GM18526 (cell line): ENCODE results near the gene DOCK3.

ENCODE experiments used
- POLR2A ChIP-seq: IDR thresholded peaks from 3 replicates; pipeline ENCODE4 v1.6.1; 2011; ENCODE audit not compliant: insufficient read length; ENCODE audit errors: extremely low read depth

DOCK3 gene

DNA sequence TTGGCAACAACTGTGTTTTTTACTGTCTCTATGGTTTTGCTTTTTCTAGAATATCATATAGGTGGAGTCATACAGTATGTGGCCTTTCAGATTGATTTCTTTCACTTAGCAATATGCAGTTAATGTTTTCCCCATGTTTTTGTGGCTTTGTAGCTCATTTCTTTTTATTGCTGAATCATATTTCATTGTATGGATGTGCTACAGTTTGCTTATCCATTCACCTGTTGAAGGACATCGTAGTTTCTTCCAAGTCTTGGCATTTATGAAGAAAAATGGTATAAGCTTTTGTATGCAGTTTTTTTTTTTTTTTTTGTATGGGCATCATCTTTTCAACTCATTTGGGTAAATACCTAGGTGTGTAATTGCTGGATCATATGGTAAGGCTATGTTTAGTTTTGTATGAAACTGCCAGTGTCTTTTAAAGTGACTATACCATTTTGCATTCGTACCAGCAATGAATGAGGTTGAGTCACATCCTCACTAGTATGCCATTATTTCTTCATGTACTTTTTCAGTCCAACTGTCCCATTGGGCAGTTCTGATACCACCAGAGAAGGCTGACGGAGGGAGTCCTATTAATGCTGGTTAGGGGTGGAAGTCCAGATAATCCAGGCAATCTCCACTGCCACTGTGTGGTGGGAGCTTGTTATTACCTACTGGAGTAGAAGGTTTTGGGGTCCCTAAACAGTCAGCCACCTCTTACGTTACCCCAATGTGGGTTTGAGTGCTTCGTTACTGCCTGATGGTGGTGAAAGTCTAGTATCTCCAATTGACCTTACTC, 210.5 kb downstream of the DOCK3 start:
- no peak for TF ChIP-seq POLR2A

GRCh38 chr3:50890688-50891344, 216.1 kb downstream of the DOCK3 start:
- no peak for TF ChIP-seq POLR2A

- TF ChIP-seq POLR2A = no peak
Measured at GRCh38 chr3:50912746-50913145, 238.0 kb downstream of the DOCK3 start.

- TF ChIP-seq POLR2A = no peak
Measured at GRCh38 chr3:50913260-50913659, 238.5 kb downstream of the DOCK3 start.

DNA sequence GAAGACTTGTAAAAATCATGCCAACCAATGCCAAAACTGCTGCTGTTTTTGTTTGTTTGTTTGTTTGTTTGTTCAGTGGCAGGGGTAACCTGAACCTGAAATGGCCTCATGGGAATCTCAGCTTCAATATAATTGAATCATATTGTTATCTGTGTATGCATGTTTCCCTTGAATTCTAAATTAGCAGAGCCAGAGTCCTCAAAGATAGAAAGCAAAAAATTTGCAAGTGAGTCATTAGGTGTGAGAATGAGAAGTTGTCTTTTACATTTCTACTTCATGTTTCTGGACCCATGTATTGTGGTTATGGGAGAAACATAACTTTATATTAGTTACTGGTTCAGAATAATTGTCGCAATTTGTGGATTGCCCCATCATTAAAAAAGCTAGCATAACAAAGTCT, 249.2 kb downstream of the DOCK3 start:
- TF ChIP-seq POLR2A = no peak

GRCh38 chr3:50924638-50925037, 249.9 kb downstream of the DOCK3 start:
- TF ChIP-seq POLR2A = no peak

DNA sequence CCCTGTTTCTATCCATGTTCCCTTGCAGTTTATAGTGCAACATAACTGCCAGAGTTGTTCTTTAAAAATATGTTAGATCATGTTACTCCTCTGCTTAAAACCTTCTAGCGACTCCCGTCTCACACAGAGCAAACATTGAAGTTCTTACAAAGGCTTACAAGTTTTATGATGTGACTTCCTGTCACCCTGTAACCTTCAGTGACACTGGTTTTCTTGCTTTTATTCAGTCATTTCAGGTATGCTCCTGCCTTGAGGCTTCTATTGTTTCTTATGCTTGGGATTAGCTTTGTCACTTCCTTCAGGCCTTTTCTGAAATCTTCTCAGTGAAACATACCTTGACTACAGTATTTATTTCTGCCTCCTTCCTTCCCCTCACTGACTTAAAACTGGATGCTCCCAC, 252.1 kb downstream of the DOCK3 start:
- TF ChIP-seq POLR2A = no peak

DNA sequence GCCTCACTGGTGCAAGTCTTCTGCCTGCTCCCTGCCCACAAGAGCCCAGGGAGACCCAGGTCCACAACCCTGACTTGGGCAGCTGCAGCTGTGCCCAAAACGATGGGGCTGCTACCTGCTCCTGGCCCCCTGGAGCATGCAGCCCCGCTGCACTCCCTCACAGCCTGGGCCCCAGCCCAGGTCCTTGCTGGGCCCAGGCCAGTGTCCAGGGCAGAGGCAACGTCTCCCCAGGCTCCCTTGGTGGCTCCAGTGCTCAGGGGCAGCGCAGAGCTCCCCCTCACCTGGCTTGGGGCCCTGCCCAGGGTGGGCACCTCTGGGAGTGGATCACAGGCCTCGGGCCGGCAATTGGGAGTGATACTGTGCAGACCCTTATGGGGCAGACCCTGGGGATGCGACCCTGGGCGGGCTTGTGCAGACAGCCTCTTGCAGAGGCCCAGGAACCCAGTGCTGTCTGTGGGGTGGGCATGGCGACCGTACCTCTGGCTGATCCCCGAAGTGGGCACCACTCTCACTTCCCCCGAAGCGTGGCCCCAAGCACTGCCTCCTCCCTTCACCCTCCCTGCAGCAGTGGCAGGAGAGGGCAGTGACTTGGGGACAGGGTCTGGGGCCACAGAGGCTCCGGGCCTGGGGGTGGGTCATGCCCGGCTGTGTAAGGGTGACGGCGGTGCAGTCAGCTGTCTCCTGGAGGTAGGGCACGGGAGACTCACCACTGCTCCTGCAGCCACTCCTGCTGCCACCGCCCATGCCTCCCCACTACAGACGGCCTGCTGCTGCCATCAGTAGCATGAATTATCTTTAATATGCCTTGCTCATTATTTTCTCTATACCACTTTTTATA, 255.9 kb downstream of the DOCK3 start:
- no peak for TF ChIP-seq POLR2A

DNA sequence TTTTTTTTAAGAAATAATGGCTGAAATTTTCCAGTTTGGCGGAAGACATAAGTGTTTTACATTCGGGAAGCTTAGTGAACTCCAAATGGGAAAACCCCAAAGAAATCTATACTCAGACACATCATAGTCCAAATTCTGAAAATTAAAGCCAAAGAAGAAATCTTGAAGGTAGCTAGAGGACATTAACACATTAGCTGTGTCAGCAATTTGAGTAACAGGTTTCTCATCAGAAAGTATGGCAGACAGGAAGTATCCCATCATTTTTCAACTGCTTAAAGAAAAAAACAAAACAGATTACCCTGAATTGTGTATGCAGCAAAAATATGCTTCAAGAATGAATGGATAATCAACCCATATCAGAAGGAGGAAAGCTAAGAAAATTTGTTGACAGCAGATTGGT, 261.7 kb downstream of the DOCK3 start:
- TF ChIP-seq POLR2A = no peak

GRCh38 chr3:50947419-50947818, 272.7 kb downstream of the DOCK3 start:
- TF ChIP-seq POLR2A = no peak

GRCh38 chr3:50950591-50950990, 275.9 kb downstream of the DOCK3 start:
- no peak for TF ChIP-seq POLR2A

GRCh38 chr3:50953825-50954414, 279.2 kb downstream of the DOCK3 start:
- TF ChIP-seq POLR2A = no peak

- TF ChIP-seq POLR2A = no peak
Measured at GRCh38 chr3:50961386-50961785, 286.7 kb downstream of the DOCK3 start.

- no peak for TF ChIP-seq POLR2A
Measured at GRCh38 chr3:50971487-50971924, 296.8 kb downstream of the DOCK3 start.

DNA sequence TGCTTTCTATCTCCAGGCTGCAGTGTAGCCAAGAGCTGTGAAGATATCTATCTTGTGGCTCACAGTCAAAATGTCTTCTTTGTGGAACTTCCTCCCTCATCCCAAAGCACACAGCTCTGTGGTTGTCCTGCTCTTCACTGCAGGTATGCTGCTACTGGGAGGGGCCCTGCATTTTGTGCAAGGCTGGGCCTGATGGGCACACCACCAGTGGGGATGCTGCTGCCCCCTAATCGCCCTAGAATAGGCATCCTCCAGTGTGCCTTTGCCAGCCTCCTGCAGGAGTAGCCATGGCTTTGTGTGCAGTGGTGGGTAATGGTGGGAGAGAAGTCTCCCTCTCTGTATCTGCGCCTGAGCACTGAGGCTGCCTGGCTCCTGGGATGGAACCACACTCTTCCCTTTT, 297.3 kb downstream of the DOCK3 start:
- no peak for TF ChIP-seq POLR2A

DNA sequence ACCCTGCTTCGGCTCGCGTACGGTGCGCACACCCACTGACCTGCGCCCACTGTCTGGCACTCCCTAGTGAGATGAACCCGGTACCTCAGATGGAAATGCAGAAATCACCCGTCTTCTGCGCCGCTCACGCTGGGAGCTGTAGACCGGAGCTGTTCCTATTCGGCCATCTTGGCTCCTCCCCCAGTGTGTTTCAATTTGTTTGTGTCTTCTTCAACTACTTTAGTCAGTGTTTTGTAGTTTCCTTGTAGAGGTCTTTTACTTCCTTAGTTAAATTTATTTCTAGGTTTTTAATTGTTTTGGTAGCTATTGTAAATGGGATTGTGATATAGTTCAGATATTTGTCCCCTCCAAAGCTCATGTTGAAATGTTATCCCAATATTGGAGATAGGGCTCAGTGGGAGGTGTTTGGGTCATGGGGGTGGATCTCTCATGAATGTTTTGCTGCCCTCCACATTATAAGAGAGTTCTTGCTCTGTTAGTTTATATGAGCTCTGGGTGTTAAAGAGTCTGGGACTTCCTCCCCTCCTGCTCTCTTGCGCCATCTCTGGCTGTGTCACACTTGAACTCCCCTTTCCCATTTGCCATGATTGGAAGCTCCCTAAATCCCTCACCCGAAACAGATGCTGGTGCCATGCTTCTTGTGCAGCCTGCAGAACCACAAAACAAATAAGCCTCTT, 304.4 kb downstream of the DOCK3 start:
- TF ChIP-seq POLR2A = no peak
